Liver (tissue), 9 donors: ENCODE measurements around the gene MYO18B. TPM values are rescaled to one million over a fixed set of nuclear protein-coding genes. Genes with fewer than 3 reads are reported as not detected.

Experiments
- DNase-seq: peaks from one replicate; pipeline ENCODE4 v3.0.0-alpha.2; 2017; ENCODE audit warnings: low spot score
- H3K27ac ChIP-seq, 2 donors: one replicate each; pipeline ENCODE4 v1.7.0; 2013; ENCODE audit warnings: inconsistent platforms in 2 of 2, low read length in 2 of 2, control low read depth in 1 of 2, low read depth in 1 of 2, mild to moderate bottlenecking in 1 of 2
- H3K27me3 ChIP-seq, 4 donors: one replicate each; pipeline versions ENCODE4 v1.6.1 to v1.7.0; 2013; ENCODE audit warnings: low read length in 3 of 4, inconsistent platforms in 1 of 4, mild to moderate bottlenecking in 1 of 4, moderate library complexity in 1 of 4; ENCODE audit not compliant: control insufficient read depth in 4 of 4, insufficient read depth in 4 of 4
- H3K36me3 ChIP-seq, 4 donors: one replicate each; pipeline versions ENCODE4 v1.6.1 to v1.7.0; 2013; ENCODE audit warnings: low read length in 3 of 4, mild to moderate bottlenecking in 3 of 4, low read depth in 1 of 4, moderate library complexity in 1 of 4; ENCODE audit not compliant: control insufficient read depth in 4 of 4, insufficient read depth in 3 of 4
- H3K4me1 ChIP-seq, 4 donors: one replicate each; pipeline versions ENCODE4 v1.6.1 to v1.7.0; 2013; ENCODE audit warnings: low read length in 3 of 4, mild to moderate bottlenecking in 3 of 4, moderate library complexity in 1 of 4; ENCODE audit not compliant: control insufficient read depth in 4 of 4, insufficient read depth in 4 of 4
- H3K4me3 ChIP-seq, 3 donors: one replicate each; pipeline versions ENCODE4 v1.6.1 to v1.7.0; 2013; ENCODE audit warnings: low read length in 3 of 3, control low read depth in 1 of 3, low read depth in 1 of 3, mild to moderate bottlenecking in 1 of 3
- H3K9ac ChIP-seq, 2 donors: one replicate each; pipeline ENCODE4 v1.7.0; 2013; ENCODE audit warnings: low read length in 2 of 2, mild to moderate bottlenecking in 2 of 2, moderate library complexity in 2 of 2, control low read depth in 1 of 2, low read depth in 1 of 2
- H3K9me3 ChIP-seq, 4 donors: one replicate each; pipeline versions ENCODE4 v1.6.1 to v1.7.0; 2013; ENCODE audit warnings: low read length in 3 of 4; ENCODE audit not compliant: control insufficient read depth in 4 of 4
- ATF3 ChIP-seq: IDR thresholded peaks from 2 replicates; pipeline ENCODE4 v1.6.1; 2016; ENCODE audit warnings: antibody characterized with exemption
- CTCF ChIP-seq: fragments of 150-350 bp; IDR thresholded peaks from 2 replicates; pipeline ENCODE4 v1.5.1; 2017; ENCODE audit warnings: improper control_type of control experiment, low read depth, low read length; ENCODE audit not compliant: missing input control
- EGR1 ChIP-seq, 2 donors: IDR thresholded peaks; 2 replicates each; pipeline ENCODE4 v1.6.1; 2016 to 2018; ENCODE audit warnings: antibody characterized with exemption in 2 of 2, low read depth in 2 of 2
- FOXA2 ChIP-seq: IDR thresholded peaks from 2 replicates; pipeline ENCODE4 v1.6.1; 2016; ENCODE audit warnings: antibody characterized with exemption
- GABPA ChIP-seq, 2 donors: IDR thresholded peaks in 1 of 2; conservative IDR thresholded peaks in 1 of 2; 2 replicates each; pipeline ENCODE4 v1.6.1; 2016; ENCODE audit warnings: antibody characterized with exemption in 2 of 2, mild to moderate bottlenecking in 1 of 2, moderate library complexity in 1 of 2
- HNF4A ChIP-seq, 2 donors: conservative IDR thresholded peaks; 2 replicates each; pipeline ENCODE4 v1.6.1; 2016; ENCODE audit warnings: antibody characterized with exemption in 2 of 2, mild to moderate bottlenecking in 2 of 2
- HNF4G ChIP-seq: IDR thresholded peaks from 2 replicates; pipeline ENCODE4 v1.6.1; 2016; ENCODE audit warnings: antibody characterized with exemption
- JUND ChIP-seq, 2 donors: IDR thresholded peaks; 2 replicates each; pipeline ENCODE4 v1.6.1; 2016; ENCODE audit warnings: antibody characterized with exemption in 2 of 2
- MAX ChIP-seq: IDR thresholded peaks from 2 replicates; pipeline ENCODE4 v1.6.1; 2016; ENCODE audit warnings: antibody characterized with exemption
- NR2F2 ChIP-seq: IDR thresholded peaks from 2 replicates; pipeline ENCODE4 v1.6.1; 2016; ENCODE audit warnings: antibody characterized with exemption
- RAD21 ChIP-seq, 2 donors: IDR thresholded peaks; 2 replicates each; pipeline ENCODE4 v1.6.1; 2016; ENCODE audit warnings: antibody characterized with exemption in 2 of 2, mild to moderate bottlenecking in 2 of 2
- REST ChIP-seq: IDR thresholded peaks from 2 replicates; pipeline ENCODE4 v1.6.1; 2016; ENCODE audit warnings: antibody characterized with exemption, mild to moderate bottlenecking
- RXRA ChIP-seq, 2 donors: IDR thresholded peaks; 2 replicates each; pipeline ENCODE4 v1.6.1; 2017 to 2018; ENCODE audit warnings: antibody characterized with exemption in 2 of 2, mild to moderate bottlenecking in 1 of 2
- SP1 ChIP-seq: IDR thresholded peaks from 2 replicates; pipeline ENCODE4 v1.6.1; 2018; ENCODE audit warnings: antibody characterized with exemption, mild to moderate bottlenecking
- TAF1 ChIP-seq: conservative IDR thresholded peaks from 2 replicates; pipeline ENCODE4 v1.6.1; 2016; ENCODE audit warnings: antibody characterized with exemption, mild to moderate bottlenecking
- ZBTB33 ChIP-seq: IDR thresholded peaks from 2 replicates; pipeline ENCODE4 v1.6.1; 2016; ENCODE audit warnings: antibody characterized with exemption
- WGBS: extraction: QIAGEN DNeasy Blood & Tissue Kit; methylation state at CpG from one replicate; pipeline ENCODE4 v1.1.7; 2013; 5-methylcytosine and 5-hydroxymethylcytosine counted together
- polyA plus RNA-seq, 2 donors: library from polyadenylated mRNA; stranded (reverse) in 1 of 2; unstranded in 1 of 2; fragments of 200-250 nt in 1 of 2; fragments of >200 nt in 1 of 2; fragmentation: Nextera tagmentation in 1 of 2; extraction: Ambion mirVana in 1 of 2; gene quantifications; one replicate each; pipeline versions ENCODE4 v1.2.1 to v1.2.3, GENCODE V29; 2013 to 2015
- total RNA-seq, 2 donors: library from RNA; depleted of rRNA; stranded (reverse); fragments of >200 nt; gene quantifications; one replicate each; pipeline ENCODE4 v1.2.3, GENCODE V29; 2014
- donor health status: healthy.
- donor health status: healthy.
- donor health status: healthy.
- donor health status: healthy.
- donor health status: healthy.

The MYO18B gene
- total and polyA plus RNA-seq, 4 donors = under 0.01 to 4.2 (median 0.02) TPM; not detected in 1

- Histone ChIP-seq H3K9ac (no peak overlapping the region), H3K36me3 (no peaks in the 10 kb centered on the region), H3K27ac (no peak overlapping the region), H3K4me3 (no peak overlapping the region), H3K9me3 (no peaks in the 10 kb centered on the region), H3K27me3 (peaks cover 0 to 4% (median 0%) of the 10 kb centered on the region in 4 donors), H3K4me1 (no peaks in the 10 kb centered on the region)
- TF ChIP-seq GABPA (IDR thresholded peaks at IDR 0.05 in 1 of 2, conservative IDR thresholded peaks at IDR 0.05 in 1 of 2) (no peak), RAD21 (IDR thresholded peaks at IDR 0.05) (no peak), CTCF (no peak), SP1 (no peak), ZBTB33 (no peak), NR2F2 (no peak), EGR1 (IDR thresholded peaks at IDR 0.05; ENCODE audit: low read depth in 2 of 2) (no peak), JUND (IDR thresholded peaks at IDR 0.05) (no peak), TAF1 (no peak), RXRA (IDR thresholded peaks at IDR 0.05) (no peak), REST (no peak), MAX (no peak), HNF4G (no peak), ATF3 (no peak), HNF4A (conservative IDR thresholded peaks at IDR 0.05) (no peak)
- no peak for DNase-seq
- 40% methylated on average over 8 of the region's 8 CpGs for WGBS
These were observed 246.0 kb downstream of the MYO18B start for GRCh38 chr22:25987948-25988347.

- no peak overlapping the region for H3K9ac ChIP-seq
- DNase-seq = no peak
- H3K4me3 ChIP-seq = no peak overlapping the region
- H3K27ac ChIP-seq = no peak overlapping the region
- peaks cover 0 to 4% (median 0%) of the 10 kb centered on the region in 4 donors for H3K27me3 ChIP-seq
- no peaks in the 10 kb centered on the region for H3K4me1 ChIP-seq
- no peaks in the 10 kb centered on the region for H3K36me3 ChIP-seq
- 67% methylated on average over 8 of the region's 8 CpGs for WGBS
- H3K9me3 ChIP-seq = no peaks in the 10 kb centered on the region
- TF ChIP-seq RXRA (IDR thresholded peaks at IDR 0.05) = no peak
- TF ChIP-seq JUND (IDR thresholded peaks at IDR 0.05) = no peak
- no peak for TF ChIP-seq FOXA2
- TF ChIP-seq REST = no peak
- TF ChIP-seq ZBTB33 = no peak
- no peak for TF ChIP-seq RAD21 (IDR thresholded peaks at IDR 0.05)
- TF ChIP-seq NR2F2 = no peak
- TF ChIP-seq HNF4A (conservative IDR thresholded peaks at IDR 0.05) = no peak
These were observed 249.0 kb downstream of the MYO18B start for GRCh38 chr22:25990940-25991339.
